HEK293 (cell line): Measurements from ENCODE around the gene CFAP90.

Experiments used
- CTCF ChIA-PET: fragments of 350-600 bp; formaldehyde crosslinking; extraction: SDS; loops from one replicate; lab custom pipeline; 2021; ENCODE audit warnings: antibody characterized with exemption; lab: Yijun Ruan, JAX
- POLR2A ChIA-PET: fragments of 300-600 bp; formaldehyde crosslinking; extraction: SDS; loops from one replicate; lab custom pipeline; 2020; ENCODE audit warnings: antibody characterized with exemption, inconsistent platforms; lab: Yijun Ruan, JAX
- H3K27ac ChIP-seq: fragments of 200-500 bp; sonication (Bioruptor generic); 2 replicates; pipeline ENCODE4 v1.5.1; 2014; ENCODE audit warnings: low read depth, low read length, control low read depth, inconsistent platforms; ENCODE audit errors: extremely low read depth
- H3K36me3 ChIP-seq, 2 experiments: fragments of 200-500 bp in 1 of 2; sonication (Bioruptor generic) in 1 of 2; 1 replicate in 1 of 2; 2 replicates in 1 of 2; pipeline ENCODE4 v1.5.1; 2014 to 2017; ENCODE audit warnings: inconsistent platforms in 2 of 2, low read length in 2 of 2; ENCODE audit not compliant: control insufficient read depth in 2 of 2, insufficient read depth in 1 of 2
- H3K4me1 ChIP-seq: fragments of 200-500 bp; sonication (Bioruptor generic); 2 replicates; pipeline ENCODE4 v1.5.1; 2014; ENCODE audit warnings: mild to moderate bottlenecking, low read length, inconsistent platforms; ENCODE audit not compliant: control insufficient read depth, insufficient read depth
- H3K4me3 ChIP-seq: 2 replicates; pipeline ENCODE4 v1.5.1; 2011; ENCODE audit warnings: low read depth, mild to moderate bottlenecking, control low read depth, low read length, moderate library complexity
- H3K9me3 ChIP-seq: fragments of 200-500 bp; sonication (Bioruptor generic); 2 replicates; pipeline ENCODE4 v1.5.1; 2014; ENCODE audit warnings: low read depth, low read length, inconsistent platforms; ENCODE audit not compliant: control insufficient read depth, insufficient read depth
- GLI2 ChIP-seq: fragments of 450-650 bp; formaldehyde crosslinking; IDR thresholded peaks from 2 replicates; pipeline ENCODE4; 2017; ENCODE audit warnings: missing biosample characterization, missing genetic modification characterization, low read depth, borderline replicate concordance
- HOXD13 ChIP-seq: sonication (generic); formaldehyde crosslinking; IDR thresholded peaks from 2 replicates; pipeline ENCODE4 v1.8.0; 2022; ENCODE audit warnings: missing genetic modification reagents, borderline replicate concordance
- RBAK ChIP-seq: fragments of 450-650 bp; formaldehyde crosslinking; IDR thresholded peaks from 2 replicates; pipeline ENCODE4 v1.5.1; 2016; ENCODE audit warnings: missing biosample characterization, missing genetic modification characterization
- TCF7L2 ChIP-seq: IDR thresholded peaks from 2 replicates; pipeline ENCODE4 v1.6.1; 2011; ENCODE audit warnings: low read depth, mild to moderate bottlenecking, inconsistent platforms, low read length, moderate library complexity, borderline replicate concordance
- WT1 ChIP-seq: fragments of 450-650 bp; formaldehyde crosslinking; IDR thresholded peaks from 2 replicates; pipeline ENCODE4 v1.5.1; 2016; ENCODE audit warnings: missing biosample characterization, missing genetic modification characterization
- ZBTB17 ChIP-seq: fragments of 450-650 bp; formaldehyde crosslinking; IDR thresholded peaks from 2 replicates; pipeline ENCODE4 v1.5.1; 2016; ENCODE audit warnings: missing biosample characterization, missing genetic modification characterization
- ZBTB21 ChIP-seq: fragments of 450-650 bp; formaldehyde crosslinking; IDR thresholded peaks from 2 replicates; pipeline ENCODE4 v1.5.1; 2017; ENCODE audit warnings: missing biosample characterization, missing genetic modification characterization
- ZIC2 ChIP-seq: fragments of 450-650 bp; formaldehyde crosslinking; IDR thresholded peaks from 2 replicates; pipeline ENCODE4 v1.5.1; 2016; ENCODE audit warnings: missing biosample characterization, missing genetic modification characterization
- ZNF155 ChIP-seq: fragments of 450-650 bp; formaldehyde crosslinking; IDR thresholded peaks from 2 replicates; pipeline ENCODE4 v1.5.1; 2016; ENCODE audit warnings: missing biosample characterization, missing genetic modification characterization
- ZNF221 ChIP-seq: fragments of 450-650 bp; formaldehyde crosslinking; IDR thresholded peaks from 2 replicates; pipeline ENCODE4 v1.5.1; 2017; ENCODE audit warnings: missing biosample characterization, missing genetic modification characterization, borderline replicate concordance
- ZNF624 ChIP-seq: fragments of 450-650 bp; formaldehyde crosslinking; IDR thresholded peaks from 2 replicates; pipeline ENCODE4 v1.5.1; 2017; ENCODE audit warnings: missing biosample characterization, missing genetic modification characterization
- ZSCAN16 ChIP-seq: fragments of 450-650 bp; formaldehyde crosslinking; IDR thresholded peaks from 2 replicates; pipeline ENCODE4 v1.5.1; 2016; ENCODE audit warnings: missing biosample characterization, missing genetic modification characterization
- TF ChIP-seq, protein P1 (sequence below): fragments of 450-650 bp; formaldehyde crosslinking; IDR thresholded peaks from 2 replicates; pipeline ENCODE4 v1.5.1; 2016; ENCODE audit warnings: missing biosample characterization, missing genetic modification characterization
- TF ChIP-seq, protein P2 (sequence below): fragments of 450-650 bp; formaldehyde crosslinking; IDR thresholded peaks from 2 replicates; pipeline ENCODE4 v1.5.1; 2016; ENCODE audit warnings: missing biosample characterization, missing genetic modification characterization
- TF ChIP-seq, protein P3 (sequence below): fragments of 450-650 bp; IDR thresholded peaks from 2 replicates; pipeline ENCODE4 v1.5.1; 2018; ENCODE audit warnings: missing biosample characterization, missing genetic modification characterization
- TF ChIP-seq, protein P4 (sequence below): fragments of 450-650 bp; formaldehyde crosslinking; IDR thresholded peaks from 2 replicates; pipeline ENCODE4 v1.5.1; 2016; ENCODE audit warnings: missing biosample characterization, missing genetic modification characterization
- TF ChIP-seq, protein P5 (sequence below): fragments of 450-650 bp; formaldehyde crosslinking; IDR thresholded peaks from 2 replicates; pipeline ENCODE4 v1.5.1; 2017; ENCODE audit warnings: missing biosample characterization, missing genetic modification characterization
- TF ChIP-seq, protein P6 (sequence below): IDR thresholded peaks from 2 replicates; pipeline ENCODE4 v1.6.1; 2011; ENCODE audit warnings: mild to moderate bottlenecking, low read depth, low read length, borderline replicate concordance
- TF ChIP-seq, protein P7 (sequence below): fragments of 450-650 bp; formaldehyde crosslinking; IDR thresholded peaks from 2 replicates; pipeline ENCODE4 v1.5.1; 2016; ENCODE audit warnings: missing biosample characterization, missing genetic modification characterization
- TF ChIP-seq, protein P8 (sequence below): fragments of 450-650 bp; formaldehyde crosslinking; IDR thresholded peaks from 2 replicates; pipeline ENCODE4 v1.5.0; 2017; ENCODE audit warnings: missing biosample characterization, missing genetic modification characterization, borderline replicate concordance

CFAP90 gene

DNA sequence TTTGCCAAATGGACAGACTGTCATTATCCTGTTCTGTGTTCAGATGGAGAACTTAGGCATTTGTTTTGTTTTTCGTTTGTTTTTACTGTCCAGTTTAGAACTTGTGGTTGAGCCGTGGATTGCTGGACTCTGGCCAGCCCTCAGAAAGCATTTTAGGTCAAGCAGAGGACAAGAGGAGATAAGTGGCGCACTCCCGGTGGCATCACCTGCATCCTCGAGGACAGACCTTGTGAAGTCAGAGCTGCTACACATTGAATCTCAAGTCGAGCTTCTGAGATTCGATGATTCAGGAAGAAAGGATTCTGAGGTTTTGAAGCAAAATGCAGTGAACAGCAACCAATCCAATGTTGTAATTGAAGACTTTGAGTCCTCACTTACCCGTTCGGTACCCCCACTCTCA, 26.9 kb upstream of the CFAP90 start:
- no peak for TF ChIP-seq ZNF221
- no peak for TF ChIP-seq ZIC2
- no peak for TF ChIP-seq ZNF155 (tag by site-specific recombination)
- TF ChIP-seq ZSCAN16 = no peak
- TF ChIP-seq ZBTB17 (tag by site-specific recombination) = no peak
- TF ChIP-seq, protein P1, sequence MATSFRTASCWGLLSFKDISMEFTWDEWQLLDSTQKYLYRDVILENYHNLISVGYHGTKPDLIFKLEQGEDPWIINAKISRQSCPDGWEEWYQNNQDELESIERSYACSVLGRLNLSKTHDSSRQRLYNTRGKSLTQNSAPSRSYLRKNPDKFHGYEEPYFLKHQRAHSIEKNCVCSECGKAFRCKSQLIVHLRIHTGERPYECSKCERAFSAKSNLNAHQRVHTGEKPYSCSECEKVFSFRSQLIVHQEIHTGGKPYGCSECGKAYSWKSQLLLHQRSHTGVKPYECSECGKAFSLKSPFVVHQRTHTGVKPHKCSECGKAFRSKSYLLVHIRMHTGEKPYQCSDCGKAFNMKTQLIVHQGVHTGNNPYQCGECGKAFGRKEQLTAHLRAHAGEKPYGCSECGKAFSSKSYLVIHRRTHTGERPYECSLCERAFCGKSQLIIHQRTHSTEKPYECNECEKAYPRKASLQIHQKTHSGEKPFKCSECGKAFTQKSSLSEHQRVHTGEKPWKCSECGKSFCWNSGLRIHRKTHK (tag by site-specific recombination) = no peak
- TF ChIP-seq, protein P2, sequence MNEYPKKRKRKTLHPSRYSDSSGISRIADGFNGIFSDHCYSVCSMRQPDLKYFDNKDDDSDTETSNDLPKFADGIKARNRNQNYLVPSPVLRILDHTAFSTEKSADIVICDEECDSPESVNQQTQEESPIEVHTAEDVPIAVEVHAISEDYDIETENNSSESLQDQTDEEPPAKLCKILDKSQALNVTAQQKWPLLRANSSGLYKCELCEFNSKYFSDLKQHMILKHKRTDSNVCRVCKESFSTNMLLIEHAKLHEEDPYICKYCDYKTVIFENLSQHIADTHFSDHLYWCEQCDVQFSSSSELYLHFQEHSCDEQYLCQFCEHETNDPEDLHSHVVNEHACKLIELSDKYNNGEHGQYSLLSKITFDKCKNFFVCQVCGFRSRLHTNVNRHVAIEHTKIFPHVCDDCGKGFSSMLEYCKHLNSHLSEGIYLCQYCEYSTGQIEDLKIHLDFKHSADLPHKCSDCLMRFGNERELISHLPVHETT = no peak
- no peak for TF ChIP-seq RBAK
- no peak for TF ChIP-seq WT1 (tag by site-specific recombination)
- TF ChIP-seq, protein P3, sequence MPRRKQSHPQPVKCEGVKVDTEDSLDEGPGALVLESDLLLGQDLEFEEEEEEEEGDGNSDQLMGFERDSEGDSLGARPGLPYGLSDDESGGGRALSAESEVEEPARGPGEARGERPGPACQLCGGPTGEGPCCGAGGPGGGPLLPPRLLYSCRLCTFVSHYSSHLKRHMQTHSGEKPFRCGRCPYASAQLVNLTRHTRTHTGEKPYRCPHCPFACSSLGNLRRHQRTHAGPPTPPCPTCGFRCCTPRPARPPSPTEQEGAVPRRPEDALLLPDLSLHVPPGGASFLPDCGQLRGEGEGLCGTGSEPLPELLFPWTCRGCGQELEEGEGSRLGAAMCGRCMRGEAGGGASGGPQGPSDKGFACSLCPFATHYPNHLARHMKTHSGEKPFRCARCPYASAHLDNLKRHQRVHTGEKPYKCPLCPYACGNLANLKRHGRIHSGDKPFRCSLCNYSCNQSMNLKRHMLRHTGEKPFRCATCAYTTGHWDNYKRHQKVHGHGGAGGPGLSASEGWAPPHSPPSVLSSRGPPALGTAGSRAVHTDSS = no peak
- TF ChIP-seq, protein P4, sequence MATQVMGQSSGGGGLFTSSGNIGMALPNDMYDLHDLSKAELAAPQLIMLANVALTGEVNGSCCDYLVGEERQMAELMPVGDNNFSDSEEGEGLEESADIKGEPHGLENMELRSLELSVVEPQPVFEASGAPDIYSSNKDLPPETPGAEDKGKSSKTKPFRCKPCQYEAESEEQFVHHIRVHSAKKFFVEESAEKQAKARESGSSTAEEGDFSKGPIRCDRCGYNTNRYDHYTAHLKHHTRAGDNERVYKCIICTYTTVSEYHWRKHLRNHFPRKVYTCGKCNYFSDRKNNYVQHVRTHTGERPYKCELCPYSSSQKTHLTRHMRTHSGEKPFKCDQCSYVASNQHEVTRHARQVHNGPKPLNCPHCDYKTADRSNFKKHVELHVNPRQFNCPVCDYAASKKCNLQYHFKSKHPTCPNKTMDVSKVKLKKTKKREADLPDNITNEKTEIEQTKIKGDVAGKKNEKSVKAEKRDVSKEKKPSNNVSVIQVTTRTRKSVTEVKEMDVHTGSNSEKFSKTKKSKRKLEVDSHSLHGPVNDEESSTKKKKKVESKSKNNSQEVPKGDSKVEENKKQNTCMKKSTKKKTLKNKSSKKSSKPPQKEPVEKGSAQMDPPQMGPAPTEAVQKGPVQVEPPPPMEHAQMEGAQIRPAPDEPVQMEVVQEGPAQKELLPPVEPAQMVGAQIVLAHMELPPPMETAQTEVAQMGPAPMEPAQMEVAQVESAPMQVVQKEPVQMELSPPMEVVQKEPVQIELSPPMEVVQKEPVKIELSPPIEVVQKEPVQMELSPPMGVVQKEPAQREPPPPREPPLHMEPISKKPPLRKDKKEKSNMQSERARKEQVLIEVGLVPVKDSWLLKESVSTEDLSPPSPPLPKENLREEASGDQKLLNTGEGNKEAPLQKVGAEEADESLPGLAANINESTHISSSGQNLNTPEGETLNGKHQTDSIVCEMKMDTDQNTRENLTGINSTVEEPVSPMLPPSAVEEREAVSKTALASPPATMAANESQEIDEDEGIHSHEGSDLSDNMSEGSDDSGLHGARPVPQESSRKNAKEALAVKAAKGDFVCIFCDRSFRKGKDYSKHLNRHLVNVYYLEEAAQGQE (tag by site-specific recombination) = no peak
- TF ChIP-seq, protein P5, sequence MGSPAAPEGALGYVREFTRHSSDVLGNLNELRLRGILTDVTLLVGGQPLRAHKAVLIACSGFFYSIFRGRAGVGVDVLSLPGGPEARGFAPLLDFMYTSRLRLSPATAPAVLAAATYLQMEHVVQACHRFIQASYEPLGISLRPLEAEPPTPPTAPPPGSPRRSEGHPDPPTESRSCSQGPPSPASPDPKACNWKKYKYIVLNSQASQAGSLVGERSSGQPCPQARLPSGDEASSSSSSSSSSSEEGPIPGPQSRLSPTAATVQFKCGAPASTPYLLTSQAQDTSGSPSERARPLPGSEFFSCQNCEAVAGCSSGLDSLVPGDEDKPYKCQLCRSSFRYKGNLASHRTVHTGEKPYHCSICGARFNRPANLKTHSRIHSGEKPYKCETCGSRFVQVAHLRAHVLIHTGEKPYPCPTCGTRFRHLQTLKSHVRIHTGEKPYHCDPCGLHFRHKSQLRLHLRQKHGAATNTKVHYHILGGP = no peak
- TF ChIP-seq, protein P6, sequence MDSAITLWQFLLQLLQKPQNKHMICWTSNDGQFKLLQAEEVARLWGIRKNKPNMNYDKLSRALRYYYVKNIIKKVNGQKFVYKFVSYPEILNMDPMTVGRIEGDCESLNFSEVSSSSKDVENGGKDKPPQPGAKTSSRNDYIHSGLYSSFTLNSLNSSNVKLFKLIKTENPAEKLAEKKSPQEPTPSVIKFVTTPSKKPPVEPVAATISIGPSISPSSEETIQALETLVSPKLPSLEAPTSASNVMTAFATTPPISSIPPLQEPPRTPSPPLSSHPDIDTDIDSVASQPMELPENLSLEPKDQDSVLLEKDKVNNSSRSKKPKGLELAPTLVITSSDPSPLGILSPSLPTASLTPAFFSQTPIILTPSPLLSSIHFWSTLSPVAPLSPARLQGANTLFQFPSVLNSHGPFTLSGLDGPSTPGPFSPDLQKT = no peak
- TF ChIP-seq TCF7L2 = no peak
- TF ChIP-seq ZBTB21 = no peak
- TF ChIP-seq ZNF624 = no peak
- TF ChIP-seq, protein P7, sequence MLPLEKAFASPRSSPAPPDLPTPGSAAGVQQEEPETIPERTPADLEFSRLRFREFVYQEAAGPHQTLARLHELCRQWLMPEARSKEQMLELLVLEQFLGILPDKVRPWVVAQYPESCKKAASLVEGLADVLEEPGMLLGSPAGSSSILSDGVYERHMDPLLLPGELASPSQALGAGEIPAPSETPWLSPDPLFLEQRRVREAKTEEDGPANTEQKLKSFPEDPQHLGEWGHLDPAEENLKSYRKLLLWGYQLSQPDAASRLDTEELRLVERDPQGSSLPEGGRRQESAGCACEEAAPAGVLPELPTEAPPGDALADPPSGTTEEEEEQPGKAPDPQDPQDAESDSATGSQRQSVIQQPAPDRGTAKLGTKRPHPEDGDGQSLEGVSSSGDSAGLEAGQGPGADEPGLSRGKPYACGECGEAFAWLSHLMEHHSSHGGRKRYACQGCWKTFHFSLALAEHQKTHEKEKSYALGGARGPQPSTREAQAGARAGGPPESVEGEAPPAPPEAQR (tag by site-specific recombination) = no peak
- TF ChIP-seq HOXD13 (CRISPR knock-in tag) = no peak
- no peak for TF ChIP-seq GLI2 (tag by site-specific recombination)
- TF ChIP-seq, protein P8, sequence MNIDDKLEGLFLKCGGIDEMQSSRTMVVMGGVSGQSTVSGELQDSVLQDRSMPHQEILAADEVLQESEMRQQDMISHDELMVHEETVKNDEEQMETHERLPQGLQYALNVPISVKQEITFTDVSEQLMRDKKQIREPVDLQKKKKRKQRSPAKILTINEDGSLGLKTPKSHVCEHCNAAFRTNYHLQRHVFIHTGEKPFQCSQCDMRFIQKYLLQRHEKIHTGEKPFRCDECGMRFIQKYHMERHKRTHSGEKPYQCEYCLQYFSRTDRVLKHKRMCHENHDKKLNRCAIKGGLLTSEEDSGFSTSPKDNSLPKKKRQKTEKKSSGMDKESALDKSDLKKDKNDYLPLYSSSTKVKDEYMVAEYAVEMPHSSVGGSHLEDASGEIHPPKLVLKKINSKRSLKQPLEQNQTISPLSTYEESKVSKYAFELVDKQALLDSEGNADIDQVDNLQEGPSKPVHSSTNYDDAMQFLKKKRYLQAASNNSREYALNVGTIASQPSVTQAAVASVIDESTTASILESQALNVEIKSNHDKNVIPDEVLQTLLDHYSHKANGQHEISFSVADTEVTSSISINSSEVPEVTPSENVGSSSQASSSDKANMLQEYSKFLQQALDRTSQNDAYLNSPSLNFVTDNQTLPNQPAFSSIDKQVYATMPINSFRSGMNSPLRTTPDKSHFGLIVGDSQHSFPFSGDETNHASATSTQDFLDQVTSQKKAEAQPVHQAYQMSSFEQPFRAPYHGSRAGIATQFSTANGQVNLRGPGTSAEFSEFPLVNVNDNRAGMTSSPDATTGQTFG = no peak
- POLR2A ChIA-PET = interaction anchor here (6.2 kb wide), 1 partner anchor 9 kb away, joined by 22 read pairs; the partner anchor contains the start of genes FASTKD3 and MTRR
- H3K27ac ChIP-seq = no peak overlapping the region
- CTCF ChIA-PET = interaction anchor here (0.9 to 5.6 kb wide), 2 partner anchors 9 to 21 kb away, joined by 4 to 32 read pairs; no protein-coding TSS in a partner anchor
- H3K4me3 ChIP-seq = no peak overlapping the region
- H3K9me3 ChIP-seq = no peaks in the 10 kb centered on the region
- peaks cover 42 to 95% of the 10 kb centered on the region in 2 experiments for H3K36me3 ChIP-seq
- H3K4me1 ChIP-seq = no peaks in the 10 kb centered on the region
